ENCODE measurements around the gene CT45A2.
"Not testable (repeated sequence)": the region's sequence is repeated elsewhere in the genome, so short reads cannot be mapped to it uniquely, and the experiment has no call there.

CT45A2 gene

GRCh38 chrX:135819912-135820311, at the start of gene CT45A2:
CT45A2 (minus strand) TSS chrX:135820012; CDS start chrX:135816265, 3,747 bp downstream.
- not testable (repeated sequence) for DNase-seq

- DNase-seq, result not testable (repeated sequence)
Measured at GRCh38 chrX:135854438-135854837, 34.6 kb upstream of the CT45A2 start, which contains the start of gene CT45A8. CT45A8 (minus strand) TSS chrX:135854538; CDS start chrX:135850783, 3,755 bp downstream.

- not testable (repeated sequence) for DNase-seq
Measured at GRCh38 chrX:135837180-135837579, 17.4 kb upstream of the CT45A2 start, which contains the start of gene CT45A7. CT45A7 (minus strand) TSS chrX:135837280; CDS start chrX:135833533, 3,747 bp downstream.

- DNase-seq, result not testable (repeated sequence)
Measured at GRCh38 chrX:135802687-135803086, 17.1 kb downstream of the CT45A2 start, which contains the start of gene CT45A6. CT45A6 (minus strand) TSS chrX:135802787; CDS start chrX:135798993, 3,794 bp downstream.

- not testable (repeated sequence) for DNase-seq
Measured at GRCh38 chrX:135785403-135785802, 34.4 kb downstream of the CT45A2 start, which contains the start of gene CT45A5. CT45A5 (minus strand) TSS chrX:135785503; CDS start chrX:135781729, 3,774 bp downstream.

- DNase-seq, result not testable (repeated sequence)
Measured at GRCh38 chrX:135768091-135768490, 51.7 kb downstream of the CT45A2 start, which contains the start of gene CT45A3. CT45A3 (minus strand) TSS chrX:135768191; CDS start chrX:135764444, 3,747 bp downstream.
